Spinal cord (tissue), 10 donors: Measurements from ENCODE around the gene PTGIR. TPM values are rescaled to one million over a fixed set of nuclear protein-coding genes. Genes with fewer than 3 reads are reported as not detected.

Experiments
- DNase-seq, 6 donors: peaks; one replicate each; pipeline versions ENCODE4 v3.0.0 to v3.0.0-alpha.2; 2013 to 2015; ENCODE audit warnings: low spot score in 6 of 6, low read depth in 4 of 6
- H3K27ac ChIP-seq: one replicate; pipeline ENCODE4 v1.5.1; 2013; ENCODE audit warnings: low read depth, low read length, control low read depth
- H3K27me3 ChIP-seq: one replicate; pipeline ENCODE4 v1.6.1; 2013; ENCODE audit warnings: low read length; ENCODE audit not compliant: control insufficient read depth, insufficient read depth
- H3K36me3 ChIP-seq: one replicate; pipeline ENCODE4 v1.6.1; 2013; ENCODE audit warnings: low read length; ENCODE audit not compliant: control insufficient read depth, insufficient read depth
- H3K4me1 ChIP-seq: one replicate; pipeline ENCODE4 v1.6.1; 2013; ENCODE audit warnings: low read length; ENCODE audit not compliant: control insufficient read depth, insufficient read depth
- H3K4me3 ChIP-seq: one replicate; pipeline ENCODE4 v1.5.1; 2013; ENCODE audit warnings: low read depth, low read length, control low read depth
- H3K9me3 ChIP-seq: one replicate; pipeline ENCODE4 v1.6.1; 2013; ENCODE audit warnings: low read length; ENCODE audit not compliant: control insufficient read depth, insufficient read depth
- WGBS: methylation state at CpG from one replicate; pipeline ENCODE4 v1.1.5; 2013; ENCODE audit warnings: missing lambda C conversion rate; ENCODE audit not compliant: insufficient coverage; 5-methylcytosine and 5-hydroxymethylcytosine counted together
- polyA plus RNA-seq, 2 donors: library from polyadenylated mRNA; unstranded; fragments of 120-200 nt; gene quantifications; one replicate each; pipeline ENCODE4 v1.2.1, GENCODE V29; 2013; ENCODE audit not compliant: insufficient read length in 2 of 2
- total RNA-seq, 2 donors: library from RNA; depleted of rRNA in 1 of 2; stranded (reverse); fragments of 120-200 nt in 1 of 2; fragments of >200 nt in 1 of 2; gene quantifications; one replicate each; pipeline versions ENCODE4 v1.2.3 to v1.2.4, GENCODE V29; 2013 to 2014
- donor health status: healthy.

The PTGIR gene
- total and polyA plus RNA-seq, 4 donors, result 0.62 to 1.9 (median 0.71) TPM

DNA sequence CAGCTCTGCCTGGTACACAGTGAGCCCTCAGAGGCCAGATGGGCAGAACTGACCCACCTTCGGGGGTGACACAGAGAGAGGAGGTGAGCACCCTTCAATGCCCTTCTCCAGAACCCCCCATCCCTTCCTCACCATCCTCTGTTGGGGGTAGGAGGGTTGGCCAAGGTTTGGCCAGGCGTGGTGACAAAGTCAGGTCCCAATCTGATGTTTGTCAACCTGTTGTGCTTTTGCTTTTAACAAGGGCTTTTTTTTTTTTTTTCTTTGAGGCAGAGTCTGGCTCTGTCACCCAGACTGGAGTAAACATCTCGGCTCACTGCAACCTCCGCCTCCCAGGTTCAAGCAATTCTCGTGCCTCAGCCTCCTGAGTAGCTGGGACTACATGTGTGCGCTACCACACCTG, 7.3 kb downstream of the PTGIR start:
- Histone ChIP-seq H3K36me3 (no peaks in the 10 kb centered on the region), H3K9me3 (no peaks in the 10 kb centered on the region), H3K4me3 (no peak overlapping the region), H3K4me1 (peaks cover 43% of the 10 kb centered on the region), H3K27ac (no peak overlapping the region), H3K27me3 (no peaks in the 10 kb centered on the region)
- WGBS, result 74% methylated on average over 3 of the region's 6 CpGs
- no peak for DNase-seq

DNA sequence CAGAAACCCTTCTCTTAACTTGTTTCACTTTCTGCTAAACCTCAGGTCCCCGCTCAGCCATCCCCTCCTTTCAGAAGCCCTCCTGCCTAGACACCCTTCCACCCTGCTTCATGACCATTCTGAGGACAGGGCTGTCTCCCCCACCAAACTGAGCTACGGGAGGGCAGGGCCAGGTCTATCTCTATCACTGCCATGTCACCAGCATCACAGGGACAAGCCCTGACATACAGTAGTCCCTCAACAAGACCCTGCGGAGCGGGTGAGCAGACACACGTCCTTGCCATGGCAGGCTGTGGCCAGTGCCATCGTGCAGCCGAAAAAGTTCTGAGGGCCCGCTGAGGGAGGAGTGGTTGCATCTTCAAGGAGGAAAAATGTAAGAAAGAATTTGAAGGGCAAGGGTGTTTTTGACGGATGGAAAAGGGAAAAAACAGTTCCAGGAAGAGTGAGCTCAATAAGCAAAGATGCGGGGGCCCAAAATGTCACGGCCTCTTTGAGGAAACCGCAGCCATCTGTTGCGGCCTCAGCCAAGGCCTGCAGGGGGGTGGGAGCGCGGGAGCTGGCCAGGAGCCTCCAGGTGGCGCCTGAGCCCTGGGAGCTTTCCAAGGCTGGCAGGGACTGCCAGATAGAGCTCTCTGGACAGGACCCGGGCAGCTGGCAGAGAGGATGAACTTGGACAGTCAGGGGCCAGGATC, 8.1 kb downstream of the PTGIR start:
- Histone ChIP-seq H3K36me3 (peaks cover 2% of the 10 kb centered on the region), H3K27ac (no peak overlapping the region), H3K4me1 (peaks cover 43% of the 10 kb centered on the region), H3K4me3 (no peak overlapping the region), H3K9me3 (no peaks in the 10 kb centered on the region), H3K27me3 (no peaks in the 10 kb centered on the region)
- WGBS, result 37% methylated on average over 17 of the region's 17 CpGs
- DNase-seq, result peak in 2 of 6 donors; percentile 64 to 65

- H3K27ac ChIP-seq, result no peak overlapping the region
- no peaks in the 10 kb centered on the region for H3K27me3 ChIP-seq
- H3K4me3 ChIP-seq, result no peak overlapping the region
- H3K9me3 ChIP-seq, result no peaks in the 10 kb centered on the region
- peaks cover 36% of the 10 kb centered on the region for H3K4me1 ChIP-seq
- no peak for DNase-seq
- 100% methylated on average over 3 of the region's 10 CpGs for WGBS
- peaks cover 7% of the 10 kb centered on the region for H3K36me3 ChIP-seq
Measured at GRCh38 chr19:46615966-46616365, 8.9 kb downstream of the PTGIR start.

DNA sequence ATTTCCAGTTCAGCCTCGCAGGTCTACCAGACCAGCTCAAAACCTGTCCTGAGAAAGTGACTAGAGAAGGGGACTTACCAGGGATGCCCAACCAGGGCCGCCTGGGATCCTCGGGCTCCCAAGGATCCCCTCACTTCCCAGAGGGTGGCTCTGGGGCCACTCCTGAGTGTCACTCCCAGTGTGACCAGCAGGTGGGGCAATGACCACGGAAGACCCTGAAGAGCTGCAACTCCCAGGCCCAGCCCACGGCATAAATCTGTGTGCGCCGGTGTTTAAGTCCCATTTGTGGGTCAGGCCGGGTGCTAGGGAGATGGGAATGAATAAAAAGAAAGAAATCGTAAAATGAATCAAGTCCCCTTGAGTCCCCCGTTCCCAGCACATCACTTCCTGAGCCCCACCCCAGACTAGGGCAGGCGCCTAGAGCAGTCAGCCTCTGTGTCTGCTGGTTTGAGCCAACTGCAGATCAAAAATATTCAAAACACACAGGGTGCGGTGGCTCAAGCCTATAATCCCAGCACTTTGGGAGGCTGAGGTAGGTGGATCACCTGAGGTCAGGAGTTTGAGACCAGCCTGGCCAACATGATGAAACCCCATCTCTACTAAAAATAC, 10.7 kb downstream of the PTGIR start:
- Histone ChIP-seq H3K27me3 (no peaks in the 10 kb centered on the region), H3K4me1 (peaks cover 26% of the 10 kb centered on the region), H3K4me3 (no peak overlapping the region), H3K9me3 (no peaks in the 10 kb centered on the region), H3K36me3 (peaks cover 24% of the 10 kb centered on the region), H3K27ac (no peak overlapping the region)
- WGBS, result 5% methylated on average over 4 of the region's 12 CpGs
- DNase-seq, result peak in 3 of 6 donors; percentile 71 to 93 (median 90)

- Histone ChIP-seq H3K4me3 (no peak overlapping the region), H3K36me3 (peaks cover 31% of the 10 kb centered on the region), H3K27me3 (no peaks in the 10 kb centered on the region), H3K9me3 (no peaks in the 10 kb centered on the region), H3K27ac (no peak overlapping the region), H3K4me1 (peaks cover 26% of the 10 kb centered on the region)
- no peak for DNase-seq
- WGBS, result 76% methylated on average over 16 of the region's 22 CpGs
Measured at GRCh38 chr19:46613525-46613924, 11.4 kb downstream of the PTGIR start.

DNA sequence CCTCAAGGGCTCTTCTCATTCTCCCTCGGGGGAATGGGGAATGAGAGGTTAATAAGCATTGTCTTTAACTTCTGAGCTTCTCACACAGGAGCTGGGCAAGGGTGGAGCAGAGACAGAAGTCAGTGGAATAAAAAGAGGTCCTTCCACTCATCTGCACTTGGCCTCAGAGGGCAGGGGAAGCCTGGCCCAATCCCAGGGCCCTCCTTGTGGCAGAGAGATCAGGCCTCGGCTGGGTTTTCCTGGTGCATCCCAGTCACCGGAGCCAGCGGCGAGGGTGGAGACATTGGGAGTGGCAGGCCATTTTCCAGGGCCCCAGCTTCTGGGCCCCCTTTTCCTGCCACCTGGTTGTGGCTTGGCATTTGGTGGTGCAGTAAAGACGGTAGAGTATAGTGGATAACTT, 13.1 kb downstream of the PTGIR start:
- DNase-seq, result no peak
- H3K27me3 ChIP-seq, result no peaks in the 10 kb centered on the region
- no peak overlapping the region for H3K4me3 ChIP-seq
- 84% methylated on average over 5 of the region's 6 CpGs for WGBS
- H3K9me3 ChIP-seq, result no peaks in the 10 kb centered on the region
- peaks cover 48% of the 10 kb centered on the region for H3K36me3 ChIP-seq
- H3K27ac ChIP-seq, result no peak overlapping the region
- peaks cover 27% of the 10 kb centered on the region for H3K4me1 ChIP-seq

- 84% methylated on average over 12 of the region's 17 CpGs for WGBS
- H3K9me3 ChIP-seq, result no peaks in the 10 kb centered on the region
- H3K4me1 ChIP-seq, result peaks cover 28% of the 10 kb centered on the region
- peaks cover 55% of the 10 kb centered on the region for H3K36me3 ChIP-seq
- no peak overlapping the region for H3K27ac ChIP-seq
- DNase-seq, result no peak
- no peak overlapping the region for H3K4me3 ChIP-seq
- no peaks in the 10 kb centered on the region for H3K27me3 ChIP-seq
Measured at GRCh38 chr19:46610851-46611770, 13.8 kb downstream of the PTGIR start.

GRCh38 chr19:46610413-46610775, 14.5 kb downstream of the PTGIR start:
- WGBS, result no CpG with 5 or more reads among the region's 5 CpGs
- Histone ChIP-seq H3K27me3 (no peaks in the 10 kb centered on the region), H3K4me1 (peaks cover 35% of the 10 kb centered on the region), H3K36me3 (peaks cover 62% of the 10 kb centered on the region), H3K27ac (no peak overlapping the region), H3K4me3 (no peak overlapping the region), H3K9me3 (no peaks in the 10 kb centered on the region)
- DNase-seq, result no peak

GRCh38 chr19:46609511-46610412, 15.1 kb downstream of the PTGIR start:
- 64% methylated on average over 11 of the region's 30 CpGs for WGBS
- no peak overlapping the region for H3K27ac ChIP-seq
- no peaks in the 10 kb centered on the region for H3K27me3 ChIP-seq
- DNase-seq, result no peak
- no peak overlapping the region for H3K4me3 ChIP-seq
- no peaks in the 10 kb centered on the region for H3K9me3 ChIP-seq
- peaks cover 42% of the 10 kb centered on the region for H3K4me1 ChIP-seq
- H3K36me3 ChIP-seq, result peaks cover 66% of the 10 kb centered on the region
